Heart left ventricle (tissue), 16 donors: ENCODE results near the gene CEP128. TPM values are rescaled to one million over a fixed set of nuclear protein-coding genes. Genes with fewer than 3 reads are reported as not detected.

Source experiments
- ATAC-seq, 4 donors: fragments of 200-7000 bp; cut with Tn5 transposase; one replicate each; pipeline ENCODE4 v1.9.1; 2020 to 2022; ENCODE audit warnings: moderate library complexity in 4 of 4, mild to moderate bottlenecking in 3 of 4, moderate number of reproducible peaks in 1 of 4
- DNase-seq, 5 donors: peaks; one replicate each; pipeline ENCODE4 v3.0.0-alpha.2; 2020
- H3K27ac ChIP-seq, 12 donors: fragments of 200-600 bp; sonication (generic) in 4 of 12; one replicate each; pipeline versions ENCODE4 v1.5.0 to v1.8.0; 2016 to 2022; ENCODE audit warnings: mild to moderate bottlenecking in 2 of 12
- H3K27me3 ChIP-seq, 9 donors: fragments of 200-600 bp; sonication (generic) in 2 of 9; one replicate each; pipeline versions ENCODE4 v1.5.1 to v1.8.0; 2016 to 2022; ENCODE audit warnings: mild to moderate bottlenecking in 3 of 9
- H3K36me3 ChIP-seq, 9 donors: fragments of 200-600 bp; sonication (generic) in 2 of 9; one replicate each; pipeline versions ENCODE4 v1.5.0 to v1.8.0; 2018 to 2022; ENCODE audit warnings: mild to moderate bottlenecking in 2 of 9
- H3K4me1 ChIP-seq, 12 donors: fragments of 200-600 bp; sonication (generic) in 4 of 12; one replicate each; pipeline versions ENCODE4 v1.5.0 to v1.8.0; 2016 to 2022; ENCODE audit warnings: mild to moderate bottlenecking in 3 of 12
- H3K4me3 ChIP-seq, 12 donors: fragments of 200-600 bp; sonication (generic) in 4 of 12; one replicate each; pipeline versions ENCODE4 v1.5.0 to v1.8.0; 2017 to 2022; ENCODE audit warnings: mild to moderate bottlenecking in 9 of 12, moderate library complexity in 4 of 12
- H3K9me3 ChIP-seq, 12 donors: fragments of 200-600 bp; sonication (generic) in 4 of 12; one replicate each; pipeline versions ENCODE4 v1.5.0 to v1.8.0; 2016 to 2022; ENCODE audit warnings: mild to moderate bottlenecking in 1 of 12
- POLR2A ChIP-seq, 2 donors: fragments of 450-650 bp; IDR thresholded peaks; one replicate each; pipeline ENCODE4 v1.6.1; 2017; ENCODE audit warnings: antibody characterized with exemption in 2 of 2, mild to moderate bottlenecking in 2 of 2, moderate library complexity in 2 of 2
- WGBS, 4 donors: extraction: QIAGEN DNeasy Blood & Tissue Kit in 2 of 4; methylation state at CpG; one replicate each; pipeline versions ENCODE4 v1.1.5 to v1.1.7; 2013 to 2018; 5-methylcytosine and 5-hydroxymethylcytosine counted together
- intact Hi-C, 10 donors: fragments of 100-400 bp; cut with DNase I; formaldehyde crosslinking; loops; one replicate each; pipeline versions ENCODE4 v1.11.1 to v1.14.2; 2022
- polyA plus RNA-seq, 2 donors: library from polyadenylated mRNA; stranded (reverse); fragments of 200-250 nt; gene quantifications; one replicate each; pipeline ENCODE4 v1.2.3, GENCODE V29; 2013
- total RNA-seq, 9 donors: library from RNA; depleted of rRNA in 2 of 9; stranded (reverse); fragments of >200 nt in 2 of 9; fragmentation: NEBNext Ultra II Directional in 3 of 9; extraction: Animal tissue kit (Norgen Biotek cat#: 25700) in 3 of 9; gene quantifications; one replicate each; pipeline versions ENCODE4 v1.1.0 to v1.2.4, GENCODE V29; 2016 to 2023
- TF ChIP-seq, protein P1 (sequence below), 12 donors: fragments of 200-600 bp; sonication (generic) in 4 of 12; IDR thresholded peaks; one replicate each; pipeline versions ENCODE4 v1.5.0 to v1.8.0; 2018 to 2022; ENCODE audit warnings: antibody characterized with exemption in 12 of 12, mild to moderate bottlenecking in 5 of 12
- donor health status: ischemic (EF 13 %, LVEDD 7.1; RV severe dilation, severe dysfunction).
- donor health status: healthy with polysubstance abuse.
- donor health status: DM: no; HTN: yes; CAD: no.
- donor health status: DM: no; HTN: no; CAD: no.
- donor health status: ischemic (EF 25% LVEDD 6.9; RV normal size, moderate dysfunction).
- donor health status: ischemic (EF 25% LVEDD 5.7; RV mildly dilated, moderate dysfunction).
- donor health status: healthy.
- donor health status: DM: yes; HTN: yes; CAD: no.
- donor health status: ischemic (EF 35%, LVEDD 5.7; RV mildly dilated, moderate dysfunction).
- donor health status: nonischemic (EF 11% LVEDD 7.7; RV severe dilation, severe dysfunction).
- donor health status: DM: yes; HTN: yes; CAD: no.
- donor health status: PGD.
- donor health status: ischemic (EF 29% LVEDD 5.4; RV normal size, mild dysfunction).
- donor health status: nonischemic (EF 23%, LVEDD 6.1; RV moderate dilation, normal function).

Gene CEP128
- total and polyA plus RNA-seq, 11 donors: 0.94 to 6.6 (median 3.4) TPM

DNA sequence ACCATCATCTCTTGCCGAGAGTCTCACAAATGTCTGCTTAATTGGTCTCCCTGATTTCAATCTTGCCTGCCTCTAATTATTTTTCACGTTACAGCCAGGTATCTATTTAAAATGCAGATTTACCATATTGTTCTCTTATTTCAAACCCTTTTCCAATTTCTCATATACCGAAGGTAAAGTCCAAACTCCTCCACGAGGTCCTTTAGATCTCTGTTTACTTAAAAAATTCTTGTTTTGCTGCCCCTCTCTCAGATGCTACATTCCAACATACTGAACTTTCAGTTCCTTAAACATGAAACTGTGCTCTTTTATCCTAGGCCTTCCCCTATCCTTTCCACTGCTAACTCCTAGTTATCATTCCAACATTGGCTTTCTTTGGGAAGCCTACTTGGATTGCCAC, 363.9 kb downstream of the CEP128 start:
- intact Hi-C loops: no loop called here
- Histone ChIP-seq H3K27ac (no peak overlapping the region), H3K9me3 (no peaks in the 10 kb centered on the region), H3K4me3 (no peak overlapping the region), H3K27me3 (no peaks in the 10 kb centered on the region), H3K4me1 (peaks cover 0 to 9% (median 0%) of the 10 kb centered on the region in 12 donors), H3K36me3 (no peaks in the 10 kb centered on the region)
- no peak for TF ChIP-seq POLR2A (IDR thresholded peaks at IDR 0.05)
- TF ChIP-seq, protein P1, sequence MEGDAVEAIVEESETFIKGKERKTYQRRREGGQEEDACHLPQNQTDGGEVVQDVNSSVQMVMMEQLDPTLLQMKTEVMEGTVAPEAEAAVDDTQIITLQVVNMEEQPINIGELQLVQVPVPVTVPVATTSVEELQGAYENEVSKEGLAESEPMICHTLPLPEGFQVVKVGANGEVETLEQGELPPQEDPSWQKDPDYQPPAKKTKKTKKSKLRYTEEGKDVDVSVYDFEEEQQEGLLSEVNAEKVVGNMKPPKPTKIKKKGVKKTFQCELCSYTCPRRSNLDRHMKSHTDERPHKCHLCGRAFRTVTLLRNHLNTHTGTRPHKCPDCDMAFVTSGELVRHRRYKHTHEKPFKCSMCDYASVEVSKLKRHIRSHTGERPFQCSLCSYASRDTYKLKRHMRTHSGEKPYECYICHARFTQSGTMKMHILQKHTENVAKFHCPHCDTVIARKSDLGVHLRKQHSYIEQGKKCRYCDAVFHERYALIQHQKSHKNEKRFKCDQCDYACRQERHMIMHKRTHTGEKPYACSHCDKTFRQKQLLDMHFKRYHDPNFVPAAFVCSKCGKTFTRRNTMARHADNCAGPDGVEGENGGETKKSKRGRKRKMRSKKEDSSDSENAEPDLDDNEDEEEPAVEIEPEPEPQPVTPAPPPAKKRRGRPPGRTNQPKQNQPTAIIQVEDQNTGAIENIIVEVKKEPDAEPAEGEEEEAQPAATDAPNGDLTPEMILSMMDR (IDR thresholded peaks at IDR 0.05): no peak
- 93 to 94% (median 94%) methylated on average over 4 of the region's 4 CpGs for WGBS, 4 donors
- ATAC-seq: no peak
- DNase-seq: no peak

DNA sequence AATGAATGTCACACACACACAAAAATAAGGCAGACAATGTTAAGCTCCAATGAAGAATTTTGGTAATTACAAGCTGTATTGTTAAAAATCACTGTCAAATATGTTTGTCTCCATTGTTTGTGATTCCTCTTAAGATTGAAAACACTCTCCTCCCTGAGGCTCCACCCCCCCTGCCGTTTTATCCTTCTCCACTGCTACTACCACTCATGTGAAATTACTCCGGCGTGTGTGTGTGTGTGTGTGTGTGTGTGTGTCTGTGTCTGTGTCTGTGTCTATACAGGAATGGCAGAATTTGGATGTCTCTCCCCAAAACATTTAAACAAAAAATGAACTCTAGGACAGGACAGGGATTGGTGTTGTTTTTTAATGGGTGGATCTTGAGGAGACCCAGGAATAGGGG, 365.1 kb downstream of the CEP128 start:
- Histone ChIP-seq H3K4me1 (no peaks in the 10 kb centered on the region), H3K27ac (no peak overlapping the region), H3K36me3 (no peaks in the 10 kb centered on the region), H3K4me3 (no peak overlapping the region), H3K9me3 (no peaks in the 10 kb centered on the region), H3K27me3 (no peaks in the 10 kb centered on the region)
- no peak for TF ChIP-seq POLR2A (IDR thresholded peaks at IDR 0.05)
- TF ChIP-seq, protein P1 (IDR thresholded peaks at IDR 0.05): no peak
- intact Hi-C loops: no loop called here
- DNase-seq (no peak), ATAC-seq (no peak)
- WGBS, 4 donors: 75 to 85% (median 80%) methylated on average over 3 of the region's 3 CpGs

- TF ChIP-seq, protein P1 (IDR thresholded peaks at IDR 0.05): no peak
- TF ChIP-seq POLR2A (IDR thresholded peaks at IDR 0.05): no peak
- no peaks in the 10 kb centered on the region for H3K4me1 ChIP-seq
- WGBS, 4 donors: 86 to 98% (median 95%) methylated on average over 2 of the region's 2 CpGs
- DNase-seq: no peak
- no peak overlapping the region for H3K27ac ChIP-seq
- no peaks in the 10 kb centered on the region for H3K9me3 ChIP-seq
- intact Hi-C loops: no loop called here
- H3K27me3 ChIP-seq: no peaks in the 10 kb centered on the region
- no peak overlapping the region for H3K4me3 ChIP-seq
- no peaks in the 10 kb centered on the region for H3K36me3 ChIP-seq
- no peak for ATAC-seq
Observed at GRCh38 chr14:80575763-80576162, 365.8 kb downstream of the CEP128 start.

DNA sequence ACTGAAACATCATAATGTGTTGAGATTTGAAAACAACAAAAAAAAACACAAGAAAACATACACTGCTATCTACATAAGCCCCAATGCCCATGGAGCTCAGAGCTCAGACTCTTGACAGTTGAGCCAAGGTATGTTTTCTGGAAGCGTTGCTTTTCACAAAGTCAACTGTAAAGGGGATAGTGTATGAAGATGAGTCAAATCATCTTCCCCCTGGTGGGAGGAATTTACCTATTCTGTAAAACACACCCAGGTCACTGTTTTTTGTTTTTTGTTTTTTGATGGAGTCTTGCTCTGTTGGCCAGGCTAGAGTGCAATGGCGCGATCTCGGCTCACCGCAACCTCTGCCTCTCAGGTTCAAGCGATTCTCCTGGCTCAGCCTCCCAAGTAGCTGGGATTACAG, 368.9 kb downstream of the CEP128 start:
- H3K9me3 ChIP-seq: no peaks in the 10 kb centered on the region
- intact Hi-C loops: no loop called here
- H3K36me3 ChIP-seq: no peaks in the 10 kb centered on the region
- TF ChIP-seq, protein P1 (IDR thresholded peaks at IDR 0.05): no peak
- no peak for TF ChIP-seq POLR2A (IDR thresholded peaks at IDR 0.05)
- no peaks in the 10 kb centered on the region for H3K27me3 ChIP-seq
- H3K4me3 ChIP-seq: no peak overlapping the region
- 96 to 99% (median 98%) methylated on average over 6 of the region's 6 CpGs for WGBS, 4 donors
- ATAC-seq: no peak
- no peak overlapping the region for H3K27ac ChIP-seq
- no peaks in the 10 kb centered on the region for H3K4me1 ChIP-seq
- no peak for DNase-seq
